HG02938 (cell line): Measurements from ENCODE around the gene SLC30A3.

ENCODE experiments used
- ATAC-seq: cut with Tn5 transposase; IDR thresholded peaks from one replicate; pipeline ENCODE4 v1.9.1; 2021; ENCODE audit warnings: mild to moderate bottlenecking, moderate library complexity; ENCODE audit not compliant: unreplicated experiment

Gene SLC30A3

DNA sequence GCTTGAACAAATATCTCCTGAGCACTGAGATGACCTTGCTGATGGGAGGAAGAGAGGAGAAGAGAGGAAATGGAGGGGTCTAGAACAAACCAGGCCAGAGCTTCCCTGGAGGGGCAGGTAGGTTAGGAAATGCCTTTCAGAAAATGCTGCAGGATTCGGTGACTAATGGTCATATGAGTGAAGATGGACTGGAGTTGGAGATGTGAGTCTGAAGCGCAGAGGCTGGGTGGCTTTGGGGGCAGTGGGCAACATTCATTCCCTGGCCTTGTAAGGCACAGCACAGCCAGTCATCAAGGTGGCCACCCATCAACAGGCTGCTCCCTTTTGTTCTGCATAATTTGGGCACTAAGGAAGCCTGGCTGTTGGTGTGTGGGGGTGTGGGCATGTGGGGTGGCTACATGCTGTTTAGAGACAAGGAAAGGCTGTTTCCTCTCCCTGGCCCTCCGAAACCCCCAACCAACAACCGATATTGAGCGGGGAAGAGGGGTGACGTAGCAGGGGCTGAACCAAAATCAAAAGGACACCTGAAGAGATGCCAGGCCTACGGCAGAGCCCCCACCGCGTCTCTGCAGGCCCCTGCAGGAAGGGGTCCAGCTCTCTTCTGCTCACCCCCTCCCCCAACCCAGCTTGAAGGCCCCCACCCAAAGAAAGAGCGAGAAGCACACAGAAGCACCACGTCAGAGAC is 1.5 kb downstream of the SLC30A3 start:
- ATAC-seq, result no peak

DNA sequence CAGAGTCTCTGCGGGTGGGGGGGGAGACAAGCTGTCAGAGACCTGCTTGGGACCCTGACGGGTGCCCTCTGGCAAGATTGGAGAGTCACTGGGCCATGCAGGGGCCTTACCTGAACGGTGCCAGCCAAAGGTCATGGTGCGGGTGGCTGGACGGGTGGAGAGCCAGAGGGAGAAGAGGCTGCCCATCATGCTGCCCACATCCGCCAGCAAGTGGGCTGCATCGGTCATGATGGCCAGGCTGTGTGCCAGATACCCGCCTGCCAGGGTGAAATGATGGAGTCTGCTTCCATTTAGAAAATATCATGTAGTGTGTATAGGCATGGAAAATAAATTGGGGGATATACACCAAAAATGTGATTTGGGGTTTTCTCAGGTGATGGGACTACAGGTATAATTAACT is 4.8 kb downstream of the SLC30A3 start:
- no peak for ATAC-seq

DNA sequence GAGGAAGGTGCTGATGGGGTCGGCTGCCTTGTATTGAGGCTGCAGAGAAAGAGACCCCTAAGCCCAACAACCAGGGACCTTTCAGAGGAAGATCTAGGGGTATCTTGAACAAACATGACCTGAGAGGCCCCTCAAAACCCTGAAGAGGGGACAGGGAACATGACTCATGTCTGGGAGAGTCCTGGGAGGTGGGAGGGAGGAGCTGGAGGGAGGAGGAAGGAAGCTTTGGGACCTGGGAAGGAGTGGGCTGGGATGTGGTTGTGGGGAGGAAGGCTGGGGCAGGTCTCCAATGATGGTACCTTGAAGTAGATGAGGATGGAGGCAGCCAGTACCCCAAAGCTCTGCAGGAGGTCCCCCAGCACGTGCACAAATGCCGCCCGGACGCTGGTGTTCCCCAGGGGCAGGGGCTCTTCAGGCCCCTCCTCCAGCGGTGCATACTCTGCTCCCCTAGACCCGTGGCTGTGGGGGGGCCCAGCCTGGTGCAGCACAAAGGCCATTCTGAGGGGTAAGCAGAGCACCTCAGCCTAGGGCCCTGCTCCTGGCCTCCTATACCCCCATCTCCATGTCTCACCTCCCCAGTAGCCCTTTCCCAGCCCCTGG is 5.9 kb downstream of the SLC30A3 start:
- no peak for ATAC-seq

DNA sequence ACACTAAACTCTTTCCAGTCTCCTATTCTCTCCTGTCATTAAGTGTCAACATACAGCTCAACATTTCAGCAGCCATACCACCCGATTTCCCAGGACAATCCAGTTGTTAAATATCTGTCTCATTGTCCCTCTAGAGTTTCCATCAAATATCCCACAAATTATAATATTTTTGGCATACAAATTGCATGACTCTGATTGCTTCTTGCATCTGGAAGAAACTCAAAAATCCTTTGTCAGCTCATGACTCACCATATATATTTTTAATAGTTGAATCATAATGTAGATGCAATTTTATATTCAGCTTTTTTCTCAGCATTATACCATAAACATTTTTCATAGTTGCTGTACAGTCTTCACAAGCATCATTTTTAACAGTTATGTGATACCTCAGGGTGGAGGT is 7.2 kb downstream of the SLC30A3 start:
- ATAC-seq, result no peak

GRCh38 chr2:27255187-27255586 is 7.7 kb downstream of the SLC30A3 start:
- no peak for ATAC-seq

- ATAC-seq, result no peak
Measured at GRCh38 chr2:27251766-27252165, 11.1 kb downstream of the SLC30A3 start.

DNA sequence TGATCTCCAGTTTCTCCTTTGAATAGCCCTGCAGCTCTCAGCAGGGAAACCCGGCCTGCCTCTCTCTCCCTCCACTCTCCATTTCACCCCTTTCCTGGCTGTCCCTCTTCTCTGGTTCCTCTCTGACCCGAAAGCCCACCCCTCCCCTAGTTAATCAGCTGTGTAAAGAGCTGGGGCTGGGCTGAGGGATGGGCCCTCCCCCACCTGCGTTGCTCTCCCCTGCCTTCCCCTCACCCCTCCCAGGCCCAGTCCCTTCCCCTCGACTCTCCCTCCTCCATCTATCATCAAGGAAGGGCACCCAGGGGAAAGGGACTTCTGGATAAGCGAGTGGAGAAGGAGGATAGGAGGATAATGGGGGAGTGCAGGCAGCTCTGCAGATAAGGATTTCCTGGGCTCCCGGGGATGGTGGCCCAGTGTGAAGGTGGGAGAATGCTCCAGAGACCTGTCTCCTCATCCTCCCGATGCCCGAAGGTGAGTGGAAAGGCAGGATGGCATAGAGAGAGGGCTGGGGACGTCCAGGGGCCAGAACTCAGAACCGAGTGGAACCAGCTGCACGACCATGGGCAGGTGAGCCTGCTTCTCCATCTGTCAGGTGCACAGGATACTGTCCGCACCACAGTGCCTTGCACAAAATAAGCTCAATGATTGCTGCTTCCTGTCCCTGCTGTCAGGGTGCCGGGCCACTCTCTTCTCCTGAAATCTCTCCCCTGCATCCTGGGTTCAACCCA is 12.0 kb downstream of the SLC30A3 start:
- ATAC-seq, result no peak

GRCh38 chr2:27249891-27250651 is 12.8 kb downstream of the SLC30A3 start:
- ATAC-seq, result no peak

DNA sequence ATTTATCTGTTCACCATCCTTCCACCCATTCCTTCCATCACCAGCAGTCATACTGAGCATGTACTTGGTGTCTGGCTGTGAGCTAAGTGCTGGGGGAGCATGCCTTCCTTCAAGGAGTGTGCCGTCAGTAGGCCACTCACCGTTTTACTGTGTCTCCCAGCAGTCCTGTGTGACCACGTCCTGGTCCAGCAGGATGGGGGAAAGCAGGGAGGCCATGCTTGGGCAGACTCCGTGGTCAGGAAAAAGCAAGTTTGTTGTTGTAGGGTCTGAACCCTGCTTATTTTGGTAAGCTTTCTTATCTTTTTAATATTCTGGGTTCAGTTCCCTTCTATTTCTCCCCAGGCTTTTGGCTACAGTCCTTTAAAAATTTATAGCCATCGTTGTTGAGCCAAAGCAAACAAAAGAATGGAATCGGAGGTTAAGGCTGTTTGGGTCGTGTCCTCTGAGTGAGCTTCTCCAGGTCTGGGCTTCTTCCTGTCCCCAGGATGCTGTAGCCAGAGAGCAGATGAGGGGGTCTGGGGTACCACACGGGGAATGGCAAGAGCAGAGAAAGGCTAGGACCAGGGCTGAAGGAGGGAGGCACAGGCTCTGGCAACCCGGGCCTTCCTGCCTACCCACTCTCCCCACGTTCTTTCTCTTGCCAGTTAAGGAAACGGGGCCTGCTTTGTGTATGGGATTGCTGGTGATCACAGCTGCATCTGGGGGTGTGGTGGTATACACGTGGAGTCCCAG is 13.5 kb downstream of the SLC30A3 start:
- ATAC-seq, result no peak

- no peak for ATAC-seq
Measured at GRCh38 chr2:27247893-27248292, 15.0 kb downstream of the SLC30A3 start.

DNA sequence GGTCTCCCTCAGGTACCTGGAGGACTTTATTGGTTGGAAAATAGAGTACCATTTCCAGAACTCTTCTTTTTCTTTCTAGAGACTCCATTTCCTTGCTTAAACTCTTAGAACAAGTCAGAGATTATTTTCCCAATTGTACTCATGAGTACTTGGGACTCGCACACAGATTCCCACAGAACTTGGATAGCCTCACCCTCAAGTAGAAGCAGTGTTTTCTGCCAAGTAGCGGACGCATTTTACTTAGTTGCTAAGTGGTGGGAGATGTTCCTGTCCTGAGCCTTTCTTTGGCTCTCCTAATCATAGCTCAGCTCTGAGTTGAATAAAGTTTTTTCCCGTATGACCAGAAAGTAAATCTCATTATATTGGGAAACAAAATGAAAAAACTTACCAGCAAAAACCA is 17.2 kb downstream of the SLC30A3 start:
- ATAC-seq, result no peak

DNA sequence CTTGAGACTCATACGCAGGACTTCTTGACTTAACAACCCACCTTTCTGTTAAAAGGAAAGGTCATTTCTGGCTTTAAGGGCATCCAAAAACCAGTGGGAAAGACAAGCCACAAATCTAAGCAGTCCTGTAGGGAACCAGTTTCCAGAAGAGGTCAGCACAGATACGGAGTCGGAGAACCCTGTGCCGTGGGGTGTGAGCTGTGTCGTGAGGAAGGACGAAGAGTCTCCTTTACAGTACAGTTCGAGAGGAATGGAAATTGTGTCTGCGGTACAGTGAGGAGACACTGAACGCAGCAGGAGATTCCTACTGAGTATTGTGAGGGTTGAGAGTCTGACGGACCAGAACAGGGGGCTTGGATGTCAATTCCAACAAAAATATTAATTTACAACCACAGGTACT is 17.7 kb downstream of the SLC30A3 start:
- no peak for ATAC-seq

DNA sequence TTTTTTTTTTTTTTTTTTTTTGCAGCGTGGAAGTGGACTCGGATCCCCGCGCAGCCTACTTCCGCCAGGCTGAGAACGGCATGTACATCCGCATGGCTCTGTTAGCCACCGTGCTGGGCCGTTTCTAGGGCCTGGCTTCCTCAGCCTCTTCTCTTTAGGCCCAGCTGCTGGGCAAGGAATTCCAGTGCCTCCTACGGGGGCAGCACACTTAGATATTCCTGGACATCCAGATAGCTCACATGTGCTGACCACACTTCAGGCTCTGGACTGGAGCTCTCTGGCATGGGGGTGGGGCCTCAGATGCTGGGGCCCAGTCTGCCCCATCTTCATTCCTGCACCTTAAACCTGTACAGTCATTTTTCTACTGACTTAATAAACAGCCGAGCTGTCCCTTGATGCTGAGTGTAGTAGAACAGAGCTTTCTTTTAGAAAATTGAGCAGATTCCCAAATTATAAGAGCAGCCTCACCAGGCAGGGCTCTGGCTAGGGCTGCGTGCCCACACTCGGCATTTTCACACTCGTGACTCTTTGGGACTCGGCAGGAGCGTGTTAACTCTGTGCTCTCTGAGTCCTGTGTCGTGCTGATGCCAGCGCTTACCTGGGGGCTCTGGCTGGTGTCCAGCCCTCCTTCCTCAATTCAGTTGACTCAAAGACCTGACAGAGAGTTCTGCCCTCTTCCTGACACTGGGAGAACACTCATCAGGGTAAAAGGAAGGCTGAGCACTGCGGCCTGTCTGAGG is 19.3 kb downstream of the SLC30A3 start:
- ATAC-seq, result no peak

GRCh38 chr2:27242614-27242951 is 20.3 kb downstream of the SLC30A3 start:
- ATAC-seq, result no peak

DNA sequence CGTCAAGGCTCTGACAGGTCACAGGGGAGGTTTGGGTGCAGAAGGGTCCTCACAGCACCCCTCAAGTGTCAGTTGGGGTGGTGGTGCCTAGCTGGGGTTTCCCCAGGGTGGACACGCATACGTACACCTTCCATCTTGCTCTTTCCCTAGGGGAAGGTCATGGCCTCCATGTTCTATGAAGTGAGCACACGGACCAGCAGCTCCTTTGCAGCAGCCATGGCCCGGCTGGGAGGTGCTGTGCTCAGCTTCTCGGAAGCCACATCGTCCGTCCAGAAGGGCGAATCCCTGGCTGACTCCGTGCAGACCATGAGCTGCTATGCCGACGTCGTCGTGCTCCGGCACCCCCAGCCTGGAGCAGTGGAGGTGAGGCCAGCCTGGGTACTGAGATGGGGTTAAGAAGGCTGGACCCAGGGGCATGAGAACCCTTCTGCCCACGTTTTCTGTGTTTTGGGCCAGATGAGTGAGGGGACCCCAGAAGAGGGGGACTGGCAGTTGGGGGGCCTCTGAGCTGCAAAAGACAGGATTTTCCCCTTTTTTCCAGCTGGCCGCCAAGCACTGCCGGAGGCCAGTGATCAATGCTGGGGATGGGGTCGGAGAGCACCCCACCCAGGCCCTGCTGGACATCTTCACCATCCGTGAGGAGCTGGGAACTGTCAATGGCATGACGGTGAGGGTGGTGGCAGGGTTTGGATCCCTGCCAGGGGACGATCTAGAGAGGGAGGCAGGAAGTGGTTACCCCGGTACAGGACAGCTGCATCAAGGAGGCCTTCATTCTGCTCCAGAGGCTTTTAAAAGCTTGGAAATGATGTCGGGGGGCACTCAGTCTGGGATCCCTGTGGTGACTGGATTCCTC is 20.9 kb downstream of the SLC30A3 start:
- ATAC-seq, result no peak

DNA sequence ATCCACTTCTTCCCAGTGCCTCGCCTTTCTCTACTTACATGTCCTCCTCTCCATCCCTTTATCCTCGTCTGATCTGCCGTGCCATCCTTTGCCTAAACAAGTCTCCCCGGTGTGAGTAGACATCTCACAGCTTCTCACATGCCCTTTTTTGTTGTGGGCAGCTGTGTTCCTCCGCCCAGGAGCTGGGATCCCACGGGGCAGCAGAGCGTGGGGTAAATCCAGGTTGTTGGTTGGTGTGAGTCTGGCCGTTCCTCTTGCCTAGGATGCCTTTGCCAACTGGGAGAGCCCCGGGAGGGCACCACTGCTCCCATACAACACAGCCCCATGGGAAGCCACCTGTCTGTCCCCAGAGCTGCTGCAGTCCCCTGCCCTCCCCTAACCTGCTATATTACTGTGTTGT is 22.4 kb downstream of the SLC30A3 start:
- no peak for ATAC-seq

DNA sequence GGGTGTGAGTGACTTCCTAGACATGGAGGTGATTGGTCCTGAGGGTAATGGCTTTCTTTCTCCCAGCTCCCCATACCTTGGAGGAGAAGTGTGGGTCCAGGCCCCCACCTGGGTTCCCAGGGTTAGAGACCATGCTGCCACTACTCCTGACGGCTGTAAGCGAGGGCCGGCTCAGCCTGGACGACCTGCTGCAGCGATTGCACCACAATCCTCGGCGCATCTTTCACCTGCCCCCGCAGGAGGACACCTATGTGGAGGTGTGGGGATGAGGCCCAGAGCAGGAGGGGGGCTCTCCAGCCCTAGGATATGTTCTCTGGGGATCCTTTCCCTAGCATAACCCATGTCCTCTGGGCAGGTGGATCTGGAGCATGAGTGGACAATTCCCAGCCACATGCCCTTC is 23.9 kb downstream of the SLC30A3 start:
- ATAC-seq, result no peak

GRCh38 chr2:27237341-27237945 is 25.4 kb downstream of the SLC30A3 start:
- ATAC-seq, result no peak

GRCh38 chr2:27236626-27237025 is 26.2 kb downstream of the SLC30A3 start:
- ATAC-seq, result no peak
